LNCAP (cell line): ENCODE results near the gene HS6ST3.

Source experiments
- TF ChIP-seq, protein P1 (sequence below): fragments of 450-650 bp; IDR thresholded peaks from 2 replicates; pipeline ENCODE4 v1.5.1; 2017; ENCODE audit warnings: mild to moderate bottlenecking

The HS6ST3 gene

DNA sequence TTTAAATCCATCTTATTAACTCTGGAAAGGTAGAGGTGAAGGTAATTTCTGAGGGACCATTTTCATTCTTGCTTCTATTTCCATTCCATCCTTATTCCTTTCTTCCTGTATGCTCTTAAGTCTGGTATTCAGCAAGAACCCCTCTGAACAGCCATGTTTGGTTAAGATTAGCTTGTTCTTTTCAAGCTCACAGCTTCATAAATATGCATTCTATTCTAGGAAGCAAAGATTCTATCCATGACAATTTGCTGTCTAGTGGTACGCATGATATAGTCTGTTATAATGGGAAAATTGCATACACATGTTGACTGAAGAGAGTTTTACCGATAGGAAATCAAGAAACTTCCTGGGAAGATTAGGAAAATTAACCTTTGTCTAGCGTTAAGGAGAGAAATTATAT is 218.7 kb downstream of the HS6ST3 start:
- TF ChIP-seq, protein P1, sequence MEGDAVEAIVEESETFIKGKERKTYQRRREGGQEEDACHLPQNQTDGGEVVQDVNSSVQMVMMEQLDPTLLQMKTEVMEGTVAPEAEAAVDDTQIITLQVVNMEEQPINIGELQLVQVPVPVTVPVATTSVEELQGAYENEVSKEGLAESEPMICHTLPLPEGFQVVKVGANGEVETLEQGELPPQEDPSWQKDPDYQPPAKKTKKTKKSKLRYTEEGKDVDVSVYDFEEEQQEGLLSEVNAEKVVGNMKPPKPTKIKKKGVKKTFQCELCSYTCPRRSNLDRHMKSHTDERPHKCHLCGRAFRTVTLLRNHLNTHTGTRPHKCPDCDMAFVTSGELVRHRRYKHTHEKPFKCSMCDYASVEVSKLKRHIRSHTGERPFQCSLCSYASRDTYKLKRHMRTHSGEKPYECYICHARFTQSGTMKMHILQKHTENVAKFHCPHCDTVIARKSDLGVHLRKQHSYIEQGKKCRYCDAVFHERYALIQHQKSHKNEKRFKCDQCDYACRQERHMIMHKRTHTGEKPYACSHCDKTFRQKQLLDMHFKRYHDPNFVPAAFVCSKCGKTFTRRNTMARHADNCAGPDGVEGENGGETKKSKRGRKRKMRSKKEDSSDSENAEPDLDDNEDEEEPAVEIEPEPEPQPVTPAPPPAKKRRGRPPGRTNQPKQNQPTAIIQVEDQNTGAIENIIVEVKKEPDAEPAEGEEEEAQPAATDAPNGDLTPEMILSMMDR, result no peak

DNA sequence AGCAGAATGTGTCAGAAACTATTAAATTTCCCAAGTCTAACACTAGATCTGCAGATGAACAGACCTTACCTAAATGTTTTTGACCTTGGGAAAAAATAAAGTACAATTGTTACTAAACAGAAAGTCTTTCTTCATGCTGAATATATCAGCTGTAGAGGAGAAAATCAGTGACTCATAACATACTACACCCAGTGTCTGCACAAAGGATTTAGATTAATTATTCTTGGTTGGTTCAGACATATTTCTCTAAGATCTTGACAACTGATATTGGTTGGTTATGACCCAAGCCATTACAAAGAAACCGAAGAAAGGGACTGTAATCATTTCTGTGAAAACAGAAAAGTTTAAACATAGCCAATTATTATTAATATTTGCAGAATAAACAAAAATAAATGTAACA is 225.1 kb downstream of the HS6ST3 start:
- TF ChIP-seq, protein P1, result no peak

DNA sequence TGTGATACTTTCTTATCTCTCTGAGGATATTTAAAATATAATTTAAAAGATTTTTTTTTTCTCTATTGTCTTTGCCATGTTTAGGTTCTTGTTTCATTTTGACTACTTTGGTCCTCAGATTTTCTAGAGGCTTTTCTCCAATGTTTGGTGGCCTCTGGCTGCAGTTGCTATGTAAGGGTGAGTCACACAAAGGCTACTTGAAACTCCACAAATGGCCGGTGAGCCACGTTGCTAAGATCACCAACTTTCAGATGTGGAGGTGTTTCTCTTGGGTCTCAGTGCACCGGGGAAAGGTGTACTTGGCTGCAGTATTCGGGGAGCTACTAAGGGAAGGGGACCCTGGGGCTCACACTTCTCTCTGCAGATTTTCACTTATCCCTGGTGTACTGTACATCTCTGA is 248.1 kb downstream of the HS6ST3 start:
- TF ChIP-seq, protein P1, result no peak

GRCh38 chr13:96342286-96342685 is 252.4 kb downstream of the HS6ST3 start:
- TF ChIP-seq, protein P1, result no peak

DNA sequence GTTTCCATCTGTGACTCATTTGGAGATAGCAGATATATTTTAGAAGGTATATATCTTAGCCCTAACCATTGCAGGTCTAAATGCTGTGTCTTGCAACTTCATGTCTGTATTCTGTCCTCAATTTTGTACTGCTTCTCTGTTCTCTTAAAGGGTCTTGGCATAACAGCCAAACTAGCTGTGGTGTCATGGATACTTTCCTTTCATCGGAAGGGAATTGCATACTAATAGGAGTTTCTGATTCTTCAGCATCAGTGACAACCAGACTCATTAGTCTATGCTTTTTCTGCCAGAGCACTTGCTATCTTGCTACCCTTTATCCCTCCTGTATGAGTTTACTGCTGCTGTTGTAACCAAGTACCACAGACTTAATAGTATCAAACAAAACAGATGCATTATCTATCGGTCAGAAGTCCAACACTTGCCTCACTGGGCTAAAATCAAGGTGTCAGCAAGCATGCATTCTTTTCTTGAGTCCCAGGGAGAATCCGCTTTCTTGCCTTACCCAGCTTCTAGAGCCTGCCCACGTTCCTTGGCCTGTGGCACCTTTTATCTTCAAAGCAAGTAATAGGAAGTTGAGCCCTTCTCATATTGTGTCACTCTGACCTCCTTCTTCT is 253.1 kb downstream of the HS6ST3 start:
- TF ChIP-seq, protein P1, result no peak

DNA sequence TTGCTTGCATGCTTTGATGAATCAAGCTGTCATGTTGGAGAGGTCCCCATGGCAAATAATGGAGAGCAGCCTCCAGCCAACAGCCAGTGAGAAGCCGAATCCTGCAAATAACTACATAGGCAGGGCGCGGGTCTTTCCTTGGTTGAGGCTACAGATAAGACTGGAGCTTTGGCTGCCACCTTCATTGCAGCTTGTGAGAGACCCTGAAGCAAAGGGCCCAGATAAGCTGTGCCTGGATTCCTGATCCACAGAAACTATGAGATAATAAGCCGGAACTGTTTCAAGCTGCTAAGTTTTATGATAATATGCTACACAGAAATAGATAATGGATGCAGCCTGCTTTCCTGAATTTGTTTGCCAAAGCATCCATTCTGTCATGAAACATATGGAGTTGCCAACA is 257.0 kb downstream of the HS6ST3 start:
- TF ChIP-seq, protein P1, result no peak

DNA sequence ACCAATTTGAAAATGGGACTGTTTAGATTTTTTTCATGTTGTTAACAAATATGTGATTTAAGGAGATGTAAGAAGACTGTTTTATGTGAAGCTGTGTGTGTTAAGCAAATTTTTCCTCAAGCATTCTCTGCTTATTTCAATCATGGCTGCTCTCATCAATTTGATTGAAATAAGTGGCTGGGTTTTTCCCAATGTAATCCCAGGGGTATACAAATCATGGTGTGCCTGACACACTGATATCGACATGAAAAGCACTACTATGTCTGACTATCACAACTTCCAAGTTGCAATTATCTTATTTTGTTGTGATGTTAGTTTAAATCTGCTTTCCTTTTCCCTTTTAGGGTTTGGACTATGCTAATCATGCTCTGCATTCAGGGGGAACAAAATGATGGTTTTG is 283.7 kb downstream of the HS6ST3 start:
- TF ChIP-seq, protein P1, result no peak

DNA sequence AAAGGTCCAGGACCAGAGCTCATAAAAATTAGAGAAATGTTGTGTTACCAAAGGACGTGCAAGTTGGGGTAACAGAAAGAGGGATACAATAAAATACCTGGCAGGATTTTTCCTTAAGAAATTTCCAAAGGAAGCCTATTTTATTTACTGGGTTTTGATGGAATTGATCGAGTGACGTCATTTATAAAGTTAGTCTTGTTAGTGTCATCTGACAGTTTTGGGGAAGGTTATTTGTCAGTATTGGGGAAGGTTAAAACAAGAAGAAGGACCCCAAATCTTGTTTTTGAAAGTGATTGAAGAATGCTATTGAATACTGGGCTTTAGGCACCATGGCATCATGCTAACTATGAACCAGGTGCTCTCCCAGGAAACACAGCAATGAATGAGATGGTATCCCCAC is 287.9 kb downstream of the HS6ST3 start:
- TF ChIP-seq, protein P1, result no peak
